ENCODE measurements around the gene PLSCR2.
"Not testable (repeated sequence)": the region's sequence is repeated elsewhere in the genome, so short reads cannot be mapped to it uniquely, and the experiment has no call there.

PLSCR2 gene

DNA sequence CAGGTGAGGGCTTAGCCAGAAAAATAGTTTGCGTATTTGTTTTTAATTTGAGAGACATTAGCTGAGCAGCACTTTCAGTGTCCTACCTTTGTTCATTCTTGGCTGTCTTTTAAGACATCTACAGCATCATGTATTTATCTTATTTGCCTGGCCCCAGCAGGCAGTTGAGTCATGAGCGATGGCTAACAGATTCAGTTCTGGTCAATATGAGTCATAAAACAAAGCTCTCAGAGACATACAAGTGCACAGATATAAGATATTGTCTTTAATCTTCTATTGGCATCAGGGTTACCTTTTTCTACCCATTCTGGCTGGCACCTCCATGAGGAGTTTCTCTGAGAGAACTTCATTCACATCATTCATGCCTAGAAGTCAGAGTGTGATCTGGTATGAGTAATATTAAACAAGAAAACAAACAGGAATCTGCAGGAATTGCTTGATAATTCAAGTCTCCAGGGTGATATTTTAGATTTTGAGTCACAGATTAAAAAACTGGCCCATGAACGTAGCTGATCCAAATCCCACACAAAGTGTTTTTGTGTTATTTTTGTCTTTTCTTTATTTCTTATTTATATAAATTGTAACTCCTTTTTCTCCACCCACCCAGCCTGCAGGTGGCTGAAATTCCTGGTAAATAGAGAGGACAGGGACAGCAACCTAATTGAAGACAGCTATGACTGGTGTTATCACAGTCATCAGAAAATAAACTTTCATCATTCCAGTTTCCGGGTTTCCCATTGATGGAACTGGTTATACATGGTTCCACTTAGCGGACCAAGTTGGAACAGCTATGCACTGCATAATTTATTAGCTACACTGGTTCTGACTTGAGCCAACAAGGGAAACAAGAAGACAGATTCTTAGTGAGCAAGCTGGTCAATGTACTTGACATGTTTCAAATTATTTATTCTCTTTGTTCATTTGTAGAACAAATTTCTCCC, 47.3 kb downstream of the PLSCR2 start:
- no peak for DNase-seq (ENCODE audit: low read depth in 2 of 2)

DNA sequence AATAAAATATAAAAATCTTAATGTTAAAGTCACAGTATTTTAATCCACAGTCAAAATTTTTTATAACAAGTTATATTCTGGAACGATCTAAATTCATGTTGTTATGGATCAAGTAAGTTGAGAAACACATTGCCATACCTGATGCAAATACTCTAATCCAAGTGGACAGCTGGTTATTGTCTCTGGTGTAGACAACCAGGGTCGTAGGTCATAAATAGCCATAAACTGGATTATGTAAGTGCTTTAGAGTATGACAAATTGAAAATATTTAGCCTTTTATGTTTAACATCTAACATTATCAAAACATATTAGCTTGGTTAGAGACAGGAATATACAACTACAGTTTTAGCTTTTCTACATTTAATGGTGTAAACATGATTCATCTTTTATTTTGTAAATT, 53.0 kb downstream of the PLSCR2 start:
- no peak for DNase-seq (ENCODE audit: low read depth in 2 of 2)

DNA sequence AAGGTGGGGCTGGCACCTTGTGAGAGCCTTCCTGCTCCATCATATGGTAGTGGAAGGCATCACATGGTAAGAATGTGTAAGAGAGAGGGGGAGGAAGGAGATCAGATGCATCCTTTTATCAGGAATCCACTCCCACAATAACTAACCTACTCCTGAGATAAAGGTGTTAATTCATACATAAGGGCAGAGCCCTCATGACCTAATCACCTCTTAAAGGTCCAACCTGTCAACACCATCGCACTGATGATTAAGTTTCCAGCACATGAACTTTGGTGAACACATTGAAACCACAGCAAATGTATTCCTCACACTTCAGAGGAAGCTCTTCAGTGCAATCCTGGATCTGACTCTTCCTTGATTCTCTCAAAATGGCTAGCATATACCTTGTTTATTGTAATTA, 55.4 kb downstream of the PLSCR2 start:
- DNase-seq (ENCODE audit: low read depth in 2 of 2), result no peak

- DNase-seq (ENCODE audit: low read depth in 2 of 2), result not testable (repeated sequence)
Measured at GRCh38 chr3:146412711-146413110, 56.6 kb downstream of the PLSCR2 start.

- no peak for DNase-seq (ENCODE audit: low read depth in 2 of 2)
Measured at GRCh38 chr3:146407956-146408355, 61.4 kb downstream of the PLSCR2 start.

GRCh38 chr3:146404436-146404835, 64.9 kb downstream of the PLSCR2 start:
- DNase-seq (ENCODE audit: low read depth in 2 of 2), result no peak

- DNase-seq (ENCODE audit: low read depth in 2 of 2), result no peak
Measured at GRCh38 chr3:146403792-146404191, 65.6 kb downstream of the PLSCR2 start.

DNA sequence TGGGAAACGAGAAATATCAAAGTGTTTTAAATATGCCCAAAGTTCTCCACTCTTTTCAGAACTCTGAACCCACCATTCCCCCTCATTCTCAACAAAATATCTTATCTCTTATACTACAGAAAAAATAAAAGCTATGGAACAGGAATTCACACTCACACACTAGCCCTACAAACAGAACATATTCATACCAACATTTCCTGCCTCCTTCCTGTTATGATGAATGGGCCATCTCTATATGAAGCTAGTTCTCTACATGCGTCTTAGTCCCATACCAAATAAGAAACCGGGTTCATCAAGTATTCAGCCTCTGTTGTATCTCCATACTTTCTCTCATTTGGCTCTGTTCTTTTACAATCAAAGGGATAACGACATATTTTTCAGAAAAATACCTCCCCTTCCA, 72.6 kb downstream of the PLSCR2 start:
- no peak for DNase-seq (ENCODE audit: low read depth in 2 of 2)

GRCh38 chr3:146395164-146395563, 74.2 kb downstream of the PLSCR2 start:
- DNase-seq (ENCODE audit: low read depth in 2 of 2), result no peak

GRCh38 chr3:146390957-146391356, 78.4 kb downstream of the PLSCR2 start:
- DNase-seq (ENCODE audit: low read depth in 2 of 2), result no peak

DNA sequence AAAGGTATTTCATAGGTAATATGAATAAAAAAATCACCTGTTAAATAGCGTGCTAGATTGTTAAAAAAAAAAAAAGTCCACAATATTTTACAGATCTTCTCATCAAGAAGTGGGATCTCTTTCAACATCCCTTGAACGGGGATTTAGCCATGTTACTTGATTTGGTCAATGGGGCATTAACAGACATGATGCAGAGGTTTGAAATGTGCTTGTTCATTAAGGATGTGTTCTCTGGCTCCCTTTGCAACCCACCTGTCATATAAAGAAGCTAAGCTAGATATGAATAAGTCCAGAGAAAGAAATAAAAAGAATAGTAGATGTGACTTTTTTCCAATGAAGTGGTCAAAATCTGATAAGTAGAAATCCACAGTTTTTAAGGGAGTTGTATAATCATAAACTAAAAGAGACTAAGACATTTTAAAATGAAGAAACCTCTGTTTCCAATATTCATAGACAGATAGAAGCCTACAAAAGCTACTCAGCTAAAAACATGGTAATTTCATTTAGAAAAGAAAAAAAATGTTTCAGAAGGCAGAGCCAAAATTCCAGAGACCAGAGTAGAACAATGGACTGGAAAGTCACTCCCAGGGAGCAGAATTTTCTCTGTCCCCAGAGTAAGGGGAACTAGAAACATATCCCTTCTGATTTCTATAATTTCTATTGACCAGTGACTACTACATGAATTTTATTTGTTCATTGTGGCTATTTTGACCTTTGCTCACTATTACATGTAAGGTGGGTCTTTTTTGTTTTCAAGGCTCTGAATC, 79.2 kb downstream of the PLSCR2 start:
- no peak for DNase-seq (ENCODE audit: low read depth in 2 of 2)

DNA sequence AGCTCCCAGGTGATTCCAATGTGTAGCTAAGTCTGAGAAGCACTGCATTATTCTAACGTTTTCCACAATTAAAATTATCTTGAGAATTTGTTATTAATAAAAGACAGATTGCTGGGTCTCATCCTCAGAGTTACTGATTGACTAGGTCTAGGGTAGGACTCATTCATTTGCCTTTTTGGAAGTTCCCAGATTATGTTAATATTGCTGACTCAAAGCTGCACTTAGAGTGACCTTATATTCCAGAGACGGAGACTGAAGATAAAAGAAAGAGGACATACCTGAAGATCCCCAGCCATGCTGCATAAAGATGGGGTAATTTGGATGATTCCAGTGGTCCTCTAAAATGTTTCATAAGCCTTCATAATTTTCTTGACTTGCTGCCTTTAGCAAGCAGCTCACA, 81.8 kb downstream of the PLSCR2 start:
- DNase-seq (ENCODE audit: low read depth in 2 of 2), result no peak

DNA sequence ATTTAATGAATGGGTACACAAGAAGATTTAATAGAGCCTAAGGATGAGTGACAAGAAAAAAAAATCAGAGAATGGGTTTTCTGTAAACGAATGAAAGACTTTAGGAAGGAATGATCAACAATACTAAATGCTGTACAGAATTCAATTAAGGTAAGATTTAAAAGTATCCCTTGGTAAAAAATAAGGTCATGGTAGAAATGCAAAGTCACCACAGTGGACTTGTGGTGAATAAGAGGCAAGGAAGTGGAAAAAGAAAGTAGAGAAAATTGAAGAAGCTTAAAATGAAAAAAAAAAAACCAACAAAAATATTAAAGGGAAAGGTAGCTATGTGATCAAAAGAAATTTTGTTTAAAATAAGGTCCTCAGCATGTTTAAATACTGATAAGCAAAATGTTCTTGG, 82.4 kb downstream of the PLSCR2 start:
- no peak for DNase-seq (ENCODE audit: low read depth in 2 of 2)

- DNase-seq (ENCODE audit: low read depth in 2 of 2), result no peak
Measured at GRCh38 chr3:146384786-146385185, 84.6 kb downstream of the PLSCR2 start.
